GM18517 (cell line): ENCODE data around the gene AHCYL2.
"Not testable (repeated sequence)": the region's sequence is repeated elsewhere in the genome, so short reads cannot be mapped to it uniquely, and the experiment has no call there.

Experiments
- ATAC-seq: cut with Tn5 transposase; IDR thresholded peaks from one replicate; pipeline ENCODE4 v1.9.1; 2021; ENCODE audit warnings: mild to moderate bottlenecking, moderate library complexity; ENCODE audit not compliant: unreplicated experiment

AHCYL2 gene

DNA sequence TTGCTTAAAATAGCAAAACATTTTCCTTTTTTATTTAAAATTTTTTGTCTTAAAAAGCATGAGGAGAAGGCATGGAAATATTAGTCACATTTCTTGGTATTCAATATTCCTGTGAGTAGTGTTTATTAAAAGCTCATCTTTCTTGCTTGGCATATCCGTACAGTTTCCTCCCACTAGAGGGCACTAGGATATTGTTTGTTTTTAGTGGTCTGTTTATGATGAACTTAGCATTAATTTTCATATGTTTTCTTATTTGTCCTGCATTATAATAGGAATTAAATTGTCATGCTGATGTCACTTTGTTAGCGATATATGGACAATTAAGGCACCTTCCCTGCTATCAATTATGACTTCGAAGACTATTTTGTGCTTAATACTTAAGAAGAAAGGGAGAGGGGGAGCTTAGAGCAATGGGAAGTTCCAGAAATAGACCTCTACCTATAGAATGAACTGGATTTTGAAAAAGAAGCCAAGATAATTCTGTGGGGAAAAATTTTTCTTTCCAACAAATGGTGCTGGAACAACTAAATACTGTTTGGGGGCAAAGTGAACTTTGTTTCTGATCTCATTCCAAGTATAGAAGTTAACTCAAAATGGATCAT, 118.4 kb downstream of the AHCYL2 start:
- no peak for ATAC-seq

DNA sequence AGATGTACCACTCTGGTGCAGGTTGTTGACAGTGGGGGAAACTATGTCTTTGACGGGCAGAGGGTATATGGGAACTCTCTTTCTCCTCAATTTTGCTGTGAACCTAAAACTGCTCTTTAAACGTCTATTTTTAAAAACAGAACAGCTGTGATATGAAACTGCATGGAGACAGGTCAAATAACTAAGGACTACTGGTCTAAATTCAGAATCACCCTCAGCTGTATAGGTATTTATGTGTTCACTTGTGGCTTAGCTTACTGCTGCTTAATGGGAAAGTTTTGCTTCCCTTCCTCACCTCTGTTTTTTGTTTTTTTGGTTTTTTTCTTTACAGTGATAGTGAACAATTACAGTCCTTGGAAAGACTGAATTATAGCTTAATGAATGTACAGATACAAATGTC, 122.5 kb downstream of the AHCYL2 start:
- ATAC-seq: no peak

- ATAC-seq: no peak
Measured at GRCh38 chr7:129348023-129348740, 123.4 kb downstream of the AHCYL2 start.

DNA sequence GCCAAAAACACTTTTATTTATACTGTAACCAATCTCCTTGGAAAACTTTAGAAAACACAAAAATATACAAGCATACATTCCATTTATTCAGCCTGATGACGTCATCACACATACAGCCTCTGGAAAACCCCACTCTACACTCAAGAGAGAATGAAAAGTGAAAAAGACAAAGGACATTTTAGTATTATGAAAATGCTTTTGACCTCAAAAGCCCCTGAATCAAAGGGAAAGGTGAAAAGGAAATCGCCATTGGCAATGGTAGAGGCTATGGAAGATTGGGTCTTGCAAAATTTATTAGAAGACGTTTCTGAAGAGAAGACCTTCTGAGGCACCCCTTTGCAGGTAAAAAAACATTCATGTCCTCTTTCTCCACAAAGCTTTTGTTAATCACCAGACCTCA, 126.5 kb downstream of the AHCYL2 start:
- ATAC-seq: no peak

DNA sequence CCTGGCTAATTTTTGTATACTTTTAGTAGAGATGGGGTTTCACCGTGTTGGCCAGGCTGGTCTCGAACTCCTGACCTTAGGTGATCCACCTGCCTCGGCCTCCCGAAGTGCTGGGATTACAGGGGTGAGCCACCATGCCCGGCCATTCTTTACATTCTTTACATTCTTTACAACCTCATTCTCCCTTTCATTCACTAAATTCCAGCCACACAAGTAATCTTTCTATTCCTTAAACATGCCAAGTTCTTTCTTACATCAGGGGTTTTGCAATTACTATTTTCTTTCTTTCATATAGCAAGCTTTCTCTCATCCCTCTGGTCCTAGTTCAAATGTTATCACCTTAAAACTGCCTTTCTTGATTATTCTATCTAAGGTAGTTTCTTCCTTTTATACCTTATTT, 128.3 kb downstream of the AHCYL2 start:
- ATAC-seq: not testable (repeated sequence)

DNA sequence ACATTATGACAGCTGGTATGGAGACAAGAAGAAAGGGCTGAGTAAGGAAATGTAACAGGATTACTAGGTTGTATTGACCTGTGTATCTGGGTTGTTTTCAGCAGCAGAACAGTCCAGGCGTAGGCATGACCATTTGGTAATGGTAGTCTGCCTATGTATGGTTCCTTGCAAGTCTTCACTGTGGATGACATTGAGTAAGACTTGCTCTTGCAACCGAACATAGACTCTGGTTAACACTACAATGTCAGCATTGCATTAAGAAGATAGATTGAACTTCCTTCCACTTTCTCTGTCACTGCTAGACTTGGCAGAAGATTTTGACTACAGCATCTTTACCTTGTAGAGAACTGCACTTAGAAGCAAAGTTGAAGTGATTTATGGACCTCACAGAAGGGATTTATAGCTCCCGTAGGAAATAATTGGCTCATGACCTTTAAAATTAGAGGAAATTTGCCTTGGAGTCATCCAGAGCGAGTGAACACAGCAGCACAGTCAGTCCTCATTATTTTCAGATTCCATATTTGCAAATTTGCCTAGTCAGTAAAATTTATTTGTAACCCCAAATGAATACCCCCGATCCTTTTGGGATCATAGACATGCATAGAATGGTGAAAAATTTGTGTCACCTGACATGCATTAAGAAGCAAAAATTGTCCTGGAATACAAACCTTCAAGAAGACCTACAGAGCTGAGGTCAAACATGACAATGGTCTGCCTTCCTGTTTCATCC, 129.8 kb downstream of the AHCYL2 start:
- no peak for ATAC-seq

- ATAC-seq: no peak
Measured at GRCh38 chr7:129356176-129356575, 131.3 kb downstream of the AHCYL2 start.

DNA sequence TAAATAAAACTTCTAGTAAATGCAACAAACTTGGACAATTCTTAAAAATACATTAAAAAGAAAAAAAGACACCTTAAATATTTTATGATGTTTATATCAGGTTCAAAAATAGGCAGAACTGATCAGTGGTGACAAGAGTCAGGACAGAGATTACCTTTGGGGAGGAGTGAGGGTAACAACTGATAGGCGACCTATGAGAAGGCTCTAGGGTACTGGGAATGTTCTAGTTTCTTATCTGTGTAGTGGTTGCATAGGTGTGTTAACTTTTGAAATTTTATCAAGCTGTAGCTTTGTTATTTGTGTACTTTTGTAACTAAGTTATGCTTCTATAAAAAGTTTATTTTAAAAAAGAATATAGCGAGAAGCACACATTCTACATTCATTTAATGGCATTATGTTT, 134.3 kb downstream of the AHCYL2 start:
- no peak for ATAC-seq

GRCh38 chr7:129359638-129360037, 134.8 kb downstream of the AHCYL2 start:
- ATAC-seq: no peak

GRCh38 chr7:129361771-129362170, 136.9 kb downstream of the AHCYL2 start:
- no peak for ATAC-seq

DNA sequence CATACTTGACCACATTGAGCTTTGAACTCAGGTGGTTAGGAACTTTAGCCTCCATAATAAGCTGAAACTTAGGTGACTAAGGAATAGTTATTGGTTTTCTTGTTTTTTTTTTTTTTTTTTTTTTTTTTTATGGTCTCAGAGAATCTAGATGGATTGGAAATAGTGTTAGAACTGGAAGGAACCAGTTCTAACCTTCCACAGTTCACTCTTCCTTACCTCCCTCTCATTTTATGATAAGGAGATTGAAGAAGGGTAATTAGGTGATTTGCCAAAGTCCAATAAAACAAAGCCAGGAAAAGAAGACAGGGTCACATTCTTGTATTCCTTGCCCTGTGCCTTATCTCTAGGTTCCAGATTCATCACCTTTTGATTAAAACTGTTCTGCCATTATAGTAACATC, 137.7 kb downstream of the AHCYL2 start:
- no peak for ATAC-seq

DNA sequence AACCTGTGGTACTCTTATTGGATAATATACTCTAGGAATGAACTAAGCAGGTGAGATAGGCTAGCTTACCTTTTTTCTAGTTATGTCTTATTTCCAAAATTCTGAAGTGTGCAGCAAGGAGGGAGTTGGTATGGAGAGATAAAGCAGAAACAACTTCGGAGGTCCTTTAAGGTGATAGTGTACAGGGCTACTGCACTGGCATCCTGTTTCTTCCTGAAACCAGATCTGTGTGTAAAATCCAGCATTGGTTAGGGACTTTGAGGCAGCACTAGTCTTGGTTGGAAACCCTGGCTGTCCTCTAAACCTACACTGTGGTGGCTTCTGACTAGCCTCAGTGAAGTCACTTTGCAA, 142.5 kb downstream of the AHCYL2 start:
- ATAC-seq: no peak

GRCh38 chr7:129367700-129368388, 143.0 kb downstream of the AHCYL2 start:
- peak; percentile 61 for ATAC-seq

DNA sequence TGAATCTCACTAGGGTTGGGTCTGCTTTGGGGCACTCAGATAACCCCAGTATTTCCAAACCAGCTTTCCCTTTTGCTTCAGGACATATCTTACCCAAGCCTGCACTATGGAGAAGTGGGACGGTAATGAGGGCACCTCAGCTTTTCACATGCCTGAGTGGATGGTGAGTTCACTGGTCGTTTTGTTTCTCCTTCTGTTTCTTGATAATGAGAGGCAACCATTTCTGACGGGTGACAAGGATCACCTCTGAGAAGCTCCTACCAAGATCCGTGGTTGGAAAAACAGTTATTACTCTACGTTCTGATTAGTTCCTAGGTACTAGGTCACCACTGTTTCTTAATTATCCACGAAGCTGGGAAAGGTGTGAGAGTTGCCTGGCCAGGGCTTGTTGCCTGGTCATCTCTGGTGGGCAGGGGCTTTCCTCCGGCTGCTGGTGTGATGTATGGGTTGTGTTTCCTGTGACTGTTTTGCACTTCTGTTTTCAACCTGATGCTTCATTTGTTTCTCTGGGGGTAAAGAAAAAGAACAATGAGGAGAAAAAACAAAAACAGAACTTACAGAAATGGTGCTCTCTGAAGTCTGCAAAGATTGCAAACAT, 143.7 kb downstream of the AHCYL2 start:
- peak; percentile 48 for ATAC-seq

GRCh38 chr7:129369447-129369846, 144.6 kb downstream of the AHCYL2 start:
- not testable (repeated sequence) for ATAC-seq

DNA sequence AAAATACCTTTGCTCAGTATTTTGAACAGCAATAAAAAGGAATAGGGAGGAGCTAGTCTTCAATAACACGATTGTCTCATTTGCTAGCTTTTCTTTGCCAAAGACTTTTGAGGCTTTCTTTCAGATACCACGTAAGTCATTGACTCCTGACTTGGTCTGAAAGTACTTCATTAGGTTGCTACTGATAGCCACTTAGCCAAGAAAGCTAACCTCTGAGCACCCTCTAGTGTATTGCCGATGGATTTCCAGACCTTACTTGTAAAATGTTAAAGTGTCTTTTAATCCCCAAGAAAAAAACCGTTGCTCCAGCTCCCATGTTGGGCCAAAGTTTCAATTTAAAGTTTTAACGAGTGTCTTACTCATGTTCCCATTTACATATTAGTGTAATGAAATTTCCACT, 146.0 kb downstream of the AHCYL2 start:
- no peak for ATAC-seq

DNA sequence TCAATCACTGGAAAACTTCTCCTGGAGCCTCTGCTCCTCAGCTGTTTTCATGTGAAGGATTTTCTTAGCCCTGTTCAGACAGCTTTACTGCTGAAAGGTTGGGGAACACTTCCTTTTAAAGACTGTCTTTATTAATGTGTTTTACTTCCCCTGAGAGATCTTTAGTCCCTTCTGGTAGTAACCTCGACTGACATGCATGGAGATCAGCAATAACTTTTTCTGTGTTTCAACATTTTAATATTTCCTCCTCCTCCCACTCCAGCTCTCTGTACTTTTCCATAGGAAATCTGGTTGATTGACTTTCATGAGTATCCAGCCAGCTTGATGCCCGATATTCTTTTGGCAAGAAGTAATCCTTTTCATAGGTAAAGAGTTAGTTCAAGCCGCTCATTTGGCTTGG, 146.7 kb downstream of the AHCYL2 start:
- no peak for ATAC-seq

GRCh38 chr7:129373651-129374428, 149.0 kb downstream of the AHCYL2 start:
- no peak for ATAC-seq

DNA sequence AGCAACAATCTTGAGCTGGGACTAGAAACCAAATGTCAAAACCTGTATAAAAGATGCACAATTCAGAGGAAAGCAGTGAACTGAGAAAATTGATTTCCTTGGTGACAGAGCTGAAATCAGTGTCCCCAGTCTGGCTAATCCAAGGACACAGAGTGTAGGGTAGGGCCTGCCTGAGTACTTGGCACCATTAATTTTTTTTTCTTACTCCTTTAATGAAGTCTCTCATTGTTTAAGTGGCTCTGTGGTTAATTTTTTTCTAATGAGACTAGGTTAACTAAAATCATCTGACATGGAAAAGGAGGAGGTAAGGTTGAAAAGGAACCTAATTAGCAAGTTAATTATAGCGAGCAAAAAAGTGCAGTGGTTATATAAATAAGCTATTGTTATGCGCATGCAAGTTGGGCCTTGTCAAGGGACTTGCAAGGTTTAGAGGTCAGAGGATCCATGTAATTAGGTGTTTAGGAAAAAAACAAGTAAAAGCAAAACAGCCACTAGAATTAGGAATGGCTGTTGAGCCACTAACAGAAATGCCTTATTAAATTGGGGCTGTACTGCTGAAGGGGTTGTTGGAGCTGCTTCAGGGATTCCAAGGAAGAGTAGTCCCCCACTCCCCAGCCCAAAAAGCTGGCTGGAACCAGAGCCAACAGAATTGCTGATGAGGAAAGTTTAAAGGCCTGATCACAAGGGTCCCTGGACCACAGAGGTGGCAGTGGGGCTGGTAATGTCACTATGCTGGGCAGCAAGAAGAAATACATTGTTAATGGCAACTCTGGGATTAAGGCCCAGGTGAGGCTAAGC, 150.5 kb downstream of the AHCYL2 start:
- ATAC-seq: no peak
